GM19035 (cell line): ENCODE results near the gene KLHL20.

Source experiments
- ATAC-seq: cut with Tn5 transposase; IDR thresholded peaks from one replicate; pipeline ENCODE4 v1.9.1; 2021; ENCODE audit not compliant: unreplicated experiment

KLHL20 gene

DNA sequence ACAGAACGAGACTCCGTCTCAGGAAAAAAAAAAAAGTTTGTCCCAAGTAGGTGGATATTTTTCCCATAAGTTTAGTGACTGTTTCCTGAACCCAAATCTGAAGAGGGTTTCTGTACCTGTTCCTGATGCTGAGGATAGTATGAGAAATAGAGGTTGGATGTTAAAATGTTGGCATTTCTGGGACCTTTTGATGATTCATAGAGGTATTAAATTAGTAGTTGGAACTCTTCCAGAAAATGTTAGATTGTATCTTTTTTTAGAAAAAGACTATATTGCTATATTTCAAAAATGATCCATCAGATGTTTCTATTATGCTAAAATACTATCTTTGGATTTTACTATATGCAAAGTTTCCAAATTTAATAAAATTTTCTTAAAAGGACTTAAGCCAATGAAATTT is 112.8 kb downstream of the KLHL20 start:
- ATAC-seq, result no peak

DNA sequence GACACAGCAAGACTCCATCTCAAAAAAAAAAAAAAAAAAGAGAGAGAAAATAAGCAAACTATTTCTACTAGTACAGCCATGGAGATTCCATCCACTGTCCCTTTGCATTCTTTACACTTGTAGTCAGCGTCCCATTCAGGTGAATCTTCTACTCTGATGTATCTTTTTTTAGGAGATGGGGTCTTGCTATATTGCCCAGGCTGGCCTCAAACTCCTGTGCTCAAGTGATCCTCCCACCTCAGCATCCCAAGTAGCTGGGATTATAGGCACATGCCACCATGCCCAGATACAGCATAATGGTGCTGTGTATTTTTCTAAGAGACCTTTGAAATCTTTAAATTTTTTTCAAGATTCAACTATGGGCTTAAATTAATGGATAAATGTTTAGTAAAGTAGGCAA is 118.0 kb downstream of the KLHL20 start:
- no peak for ATAC-seq
